Erythroblast (primary cell): ENCODE measurements around the gene PRH2.

Experiments used
- GATA1 ChIP-seq: IDR thresholded peaks from 2 replicates; pipeline ENCODE4 v1.6.1; 2011; ENCODE audit warnings: low read depth, mild to moderate bottlenecking, control low read depth, low read length, moderate library complexity
- POLR2A ChIP-seq: IDR thresholded peaks from 2 replicates; pipeline ENCODE4 v1.6.1; 2011; ENCODE audit warnings: mild to moderate bottlenecking, low read length

GRCh38 chr12:10974965-10975364 is 45.9 kb downstream of the PRH2 start:
- TF ChIP-seq POLR2A (no peak), GATA1 (no peak)
